PC-9 (cell line): ENCODE results near the gene MRPL28. TPM values are rescaled to one million over a fixed set of nuclear protein-coding genes. Genes with fewer than 3 reads are reported as not detected.

Experiments used
- BruUV-seq: library from RNA; stranded (reverse); fragments of 400-500 nt; replicated peaks from 2 replicates; lab custom pipeline; 2021; lab: Mats Ljungman, UMichigan
- CTCF ChIA-PET: fragments of 300-600 bp; sonication (Branson Sonifier 250); formaldehyde crosslinking; loops from one replicate; lab custom pipeline; 2022; ENCODE audit warnings: antibody characterized with exemption; lab: Charles Lee
- POLR2A ChIA-PET: fragments of 300-600 bp; sonication (Branson Sonifier 250); formaldehyde crosslinking; loops from one replicate; lab custom pipeline; 2022; ENCODE audit warnings: antibody characterized with exemption; ENCODE audit not compliant: unreplicated experiment; lab: Charles Lee
- DNase-seq, 2 experiments: peaks; one replicate each; pipeline versions ENCODE4 v3.0.0 to v3.0.0-alpha.2; 2015 to 2022; ENCODE audit warnings: mixed read lengths in 1 of 2
- H2AFZ ChIP-seq: fragments of 200-600 bp; sonication (generic); 2 replicates; pipeline ENCODE4 v1.8.1; 2017; ENCODE audit warnings: antibody characterized with exemption
- H3F3A ChIP-seq: fragments of 200-600 bp; sonication (generic); 2 replicates; pipeline ENCODE4 v1.8.1; 2017; ENCODE audit warnings: antibody characterized with exemption, mild to moderate bottlenecking, low read depth; ENCODE audit not compliant: insufficient read depth
- H3K27ac ChIP-seq: fragments of 200-600 bp; sonication (generic); 2 replicates; pipeline ENCODE4 v1.6.1; 2016; ENCODE audit warnings: mixed run types
- H3K27me3 ChIP-seq: fragments of 200-600 bp; sonication (generic); 2 replicates; pipeline ENCODE4 v1.6.1; 2016; ENCODE audit warnings: low read depth, mixed run types; ENCODE audit not compliant: insufficient read depth
- H3K36me3 ChIP-seq: fragments of 200-600 bp; sonication (generic); 2 replicates; pipeline ENCODE4 v1.6.1; 2016; ENCODE audit warnings: low read depth, mixed run types
- H3K4me1 ChIP-seq: fragments of 200-600 bp; sonication (generic); replicated peaks from 2 replicates; pipeline ENCODE4 v1.6.1; 2016; ENCODE audit warnings: mixed run types; ENCODE audit not compliant: insufficient read depth
- H3K4me2 ChIP-seq: fragments of 200-600 bp; sonication (generic); 2 replicates; pipeline ENCODE4 v1.6.1; 2017; ENCODE audit warnings: mixed run types
- H3K4me3 ChIP-seq: fragments of 200-600 bp; sonication (generic); 2 replicates; pipeline ENCODE4 v1.6.1; 2016; ENCODE audit warnings: mixed run types
- H3K79me2 ChIP-seq: fragments of 200-600 bp; sonication (generic); 2 replicates; pipeline ENCODE4 v1.6.1; 2017; ENCODE audit warnings: low read depth, mixed run types
- H3K9me2 ChIP-seq: fragments of 200-600 bp; sonication (generic); 2 replicates; pipeline ENCODE4 v1.8.1; 2017; ENCODE audit warnings: mild to moderate bottlenecking; ENCODE audit not compliant: insufficient read depth
- H3K9me3 ChIP-seq: fragments of 200-600 bp; sonication (generic); 2 replicates; pipeline ENCODE4 v1.8.1; 2016; ENCODE audit warnings: low read depth; ENCODE audit not compliant: insufficient read depth
- H4K20me1 ChIP-seq: fragments of 200-600 bp; sonication (generic); 2 replicates; pipeline ENCODE4 v1.8.1; 2017; ENCODE audit not compliant: insufficient read depth
- EZH2 ChIP-seq: fragments of 200-600 bp; sonication (generic); IDR thresholded peaks from 2 replicates; pipeline ENCODE4 v1.8.0; 2017; ENCODE audit warnings: antibody characterized with exemption, low read depth
- intact Hi-C: fragments of 100-400 bp; cut with micrococcal nuclease; formaldehyde crosslinking; loops from one replicate; pipeline ENCODE4 v1.10.0; 2022; ENCODE audit not compliant: unreplicated experiment
- total RNA-seq: library from RNA; stranded (reverse); gene quantifications from 2 replicates; pipeline ENCODE4 v1.2.3, GENCODE V29; 2021
- TF ChIP-seq, protein P1 (sequence below): fragments of 200-600 bp; sonication (generic); conservative IDR thresholded peaks from 2 replicates; pipeline ENCODE4 v1.6.1; 2017; ENCODE audit warnings: mixed run types, antibody characterized with exemption, mild to moderate bottlenecking, moderate library complexity

Gene MRPL28
- total RNA-seq, 1 experiment from 2014 or later, result 150 TPM

DNA sequence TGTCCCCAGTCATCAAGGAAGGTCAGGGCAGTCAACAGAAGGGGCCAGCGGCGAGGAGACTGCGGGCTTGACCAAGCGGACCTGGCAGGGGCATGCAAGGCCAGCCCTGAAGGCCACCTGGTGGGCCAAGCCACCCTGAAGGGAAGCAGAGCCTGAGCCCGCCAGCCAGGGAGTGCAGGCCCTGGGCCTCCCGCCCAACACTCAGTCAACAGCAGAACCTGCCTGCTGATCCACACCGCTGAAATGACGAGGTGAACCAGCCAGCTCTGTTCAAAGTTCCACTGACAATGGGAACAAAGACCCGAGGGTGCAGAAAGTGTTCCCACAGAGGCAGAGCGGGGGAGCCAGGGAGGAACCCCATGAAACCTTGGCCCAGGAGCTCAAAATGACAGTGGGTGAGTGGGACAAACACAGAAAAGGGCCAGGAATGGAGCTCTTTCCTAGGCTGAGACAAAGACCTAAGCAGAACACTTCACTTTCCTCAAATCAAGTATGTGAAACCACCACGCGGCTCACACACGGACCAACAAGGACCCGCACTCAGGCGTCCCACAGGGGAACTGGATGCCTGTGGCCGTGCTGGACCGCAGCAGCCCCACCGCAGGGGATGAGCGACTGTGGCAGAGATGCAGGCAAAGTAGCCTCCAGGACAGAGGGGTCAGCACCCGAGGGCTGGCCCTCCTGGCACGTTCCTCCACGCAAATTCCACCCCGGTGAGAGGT lies 29.8 kb downstream of the MRPL28 start:
- Histone ChIP-seq H3K4me1 (peaks cover 11% of the 10 kb centered on the region), H3K9me2 (no peaks in the 10 kb centered on the region), H3K79me2 (peaks cover 80% of the 10 kb centered on the region), H3K4me3 (no peak overlapping the region), H3K27ac (no peak overlapping the region), H3F3A (no peaks in the 10 kb centered on the region), H3K27me3 (no peaks in the 10 kb centered on the region), H2AFZ (no peak overlapping the region), H3K4me2 (no peak overlapping the region), H3K9me3 (no peaks in the 10 kb centered on the region), H3K36me3 (no peaks in the 10 kb centered on the region), H4K20me1 (peaks cover 63% of the 10 kb centered on the region)
- POLR2A ChIA-PET, result no interaction called here
- CTCF ChIA-PET, result interaction anchor here (0.7 kb wide), 1 partner anchor 12 kb away, joined by 3 read pairs; no protein-coding TSS in a partner anchor
- intact Hi-C loops, result no loop called here
- no peak for DNase-seq
- no peak for TF ChIP-seq EZH2
- TF ChIP-seq, protein P1, sequence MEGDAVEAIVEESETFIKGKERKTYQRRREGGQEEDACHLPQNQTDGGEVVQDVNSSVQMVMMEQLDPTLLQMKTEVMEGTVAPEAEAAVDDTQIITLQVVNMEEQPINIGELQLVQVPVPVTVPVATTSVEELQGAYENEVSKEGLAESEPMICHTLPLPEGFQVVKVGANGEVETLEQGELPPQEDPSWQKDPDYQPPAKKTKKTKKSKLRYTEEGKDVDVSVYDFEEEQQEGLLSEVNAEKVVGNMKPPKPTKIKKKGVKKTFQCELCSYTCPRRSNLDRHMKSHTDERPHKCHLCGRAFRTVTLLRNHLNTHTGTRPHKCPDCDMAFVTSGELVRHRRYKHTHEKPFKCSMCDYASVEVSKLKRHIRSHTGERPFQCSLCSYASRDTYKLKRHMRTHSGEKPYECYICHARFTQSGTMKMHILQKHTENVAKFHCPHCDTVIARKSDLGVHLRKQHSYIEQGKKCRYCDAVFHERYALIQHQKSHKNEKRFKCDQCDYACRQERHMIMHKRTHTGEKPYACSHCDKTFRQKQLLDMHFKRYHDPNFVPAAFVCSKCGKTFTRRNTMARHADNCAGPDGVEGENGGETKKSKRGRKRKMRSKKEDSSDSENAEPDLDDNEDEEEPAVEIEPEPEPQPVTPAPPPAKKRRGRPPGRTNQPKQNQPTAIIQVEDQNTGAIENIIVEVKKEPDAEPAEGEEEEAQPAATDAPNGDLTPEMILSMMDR, result no peak
- BruUV-seq, result no TSS peak

DNA sequence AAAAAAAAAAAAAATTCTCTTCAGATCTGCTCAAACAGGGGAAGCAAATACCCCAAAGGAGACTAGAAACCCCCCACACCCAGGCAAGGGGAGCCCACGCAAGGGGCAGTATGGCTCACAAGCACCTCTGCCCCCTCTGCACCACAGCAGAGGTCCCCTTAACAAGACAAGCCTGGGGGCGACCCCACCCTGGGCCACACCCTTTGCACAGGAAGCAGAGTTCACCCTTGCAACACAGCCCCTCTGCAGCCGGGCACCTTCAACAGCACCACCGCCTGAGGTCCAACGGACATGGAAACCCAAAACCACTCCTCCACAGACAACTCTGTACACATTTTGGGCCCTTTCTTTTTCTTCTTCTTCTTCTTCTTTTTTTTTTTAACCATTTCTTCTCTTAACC lies 30.7 kb downstream of the MRPL28 start:
- H3K27ac ChIP-seq, result no peak overlapping the region
- H3K9me2 ChIP-seq, result no peaks in the 10 kb centered on the region
- no TSS peak for BruUV-seq
- ChIA-PET CTCF (no interaction called here), POLR2A (no interaction called here)
- H3K27me3 ChIP-seq, result no peaks in the 10 kb centered on the region
- H3K9me3 ChIP-seq, result no peaks in the 10 kb centered on the region
- H4K20me1 ChIP-seq, result peaks cover 59% of the 10 kb centered on the region
- H3K4me2 ChIP-seq, result no peak overlapping the region; the same call in 1 of the 2 replicates
- H3K36me3 ChIP-seq, result no peaks in the 10 kb centered on the region
- peaks cover 80% of the 10 kb centered on the region for H3K79me2 ChIP-seq
- no peak overlapping the region for H3K4me3 ChIP-seq
- TF ChIP-seq EZH2, result no peak
- TF ChIP-seq, protein P1, result no peak
- DNase-seq, result no peak
- intact Hi-C loops, result no loop called here
- no peak overlapping the region for H2AFZ ChIP-seq
- no peaks in the 10 kb centered on the region for H3F3A ChIP-seq
- H3K4me1 ChIP-seq, result peaks cover 11% of the 10 kb centered on the region

DNA sequence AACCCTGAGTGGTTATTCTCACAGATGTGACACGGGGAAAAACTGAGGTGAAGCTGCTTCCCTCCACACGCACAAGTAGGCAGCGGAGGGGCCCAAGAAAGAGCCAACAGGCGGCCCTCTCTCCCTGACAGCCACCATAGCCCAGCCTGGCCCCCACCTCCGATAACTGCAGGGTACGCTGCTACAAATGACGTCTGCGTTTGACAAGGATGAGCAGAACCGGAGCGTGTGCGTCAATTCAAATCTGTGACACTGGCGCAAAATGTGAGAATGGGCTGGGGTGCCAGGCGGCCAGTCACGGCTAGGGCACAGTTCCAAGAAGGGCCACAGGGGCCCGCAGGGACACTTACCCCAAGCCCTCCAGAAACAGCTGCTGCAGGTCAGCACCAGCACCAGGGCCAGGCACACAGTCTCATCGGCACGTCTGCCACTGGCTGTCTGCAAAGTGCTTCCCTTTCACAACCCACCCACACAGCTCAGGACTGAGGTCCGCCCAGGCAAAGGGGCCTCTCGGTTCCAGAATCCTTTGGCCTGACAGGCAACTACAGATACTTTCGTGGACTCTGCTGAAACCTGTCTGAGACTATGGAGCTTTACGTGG lies 32.3 kb downstream of the MRPL28 start:
- Histone ChIP-seq H3K4me1 (peaks cover 11% of the 10 kb centered on the region), H3K9me3 (no peaks in the 10 kb centered on the region), H3K27ac (no peak overlapping the region), H2AFZ (no peak overlapping the region), H3K4me2 (no peak overlapping the region), H3K36me3 (no peaks in the 10 kb centered on the region), H3K4me3 (no peak overlapping the region), H3K9me2 (no peaks in the 10 kb centered on the region), H3F3A (no peaks in the 10 kb centered on the region), H3K27me3 (no peaks in the 10 kb centered on the region), H3K79me2 (peaks cover 83% of the 10 kb centered on the region), H4K20me1 (peaks cover 48% of the 10 kb centered on the region)
- DNase-seq, result no peak
- CTCF ChIA-PET, result no interaction called here
- no TSS peak for BruUV-seq
- intact Hi-C loops, result no loop called here
- POLR2A ChIA-PET, result no interaction called here
- TF ChIP-seq, protein P1, result no peak
- no peak for TF ChIP-seq EZH2
